HG03060 (cell line): ENCODE data around the gene CDH26.

ENCODE experiments used
- ATAC-seq: cut with Tn5 transposase; IDR thresholded peaks from one replicate; pipeline ENCODE4 v1.9.1; 2021; ENCODE audit warnings: low read depth, moderate number of reproducible peaks; ENCODE audit not compliant: unreplicated experiment

The CDH26 gene

GRCh38 chr20:60009826-60010616 is 51.8 kb downstream of the CDH26 start:
- ATAC-seq, result no peak

GRCh38 chr20:60010689-60011458 is 52.7 kb downstream of the CDH26 start:
- no peak for ATAC-seq

GRCh38 chr20:60011512-60012507 is 53.6 kb downstream of the CDH26 start:
- ATAC-seq, result no peak

- no peak for ATAC-seq
Measured at GRCh38 chr20:60013296-60014139, 55.3 kb downstream of the CDH26 start.

GRCh38 chr20:60016406-60016805 is 58.2 kb downstream of the CDH26 start:
- ATAC-seq, result no peak

- no peak for ATAC-seq
Measured at GRCh38 chr20:60020251-60020650, 62.0 kb downstream of the CDH26 start.

GRCh38 chr20:60021104-60021503 is 62.9 kb downstream of the CDH26 start:
- ATAC-seq, result no peak

GRCh38 chr20:60022849-60023248 is 64.6 kb downstream of the CDH26 start:
- ATAC-seq, result no peak

- no peak for ATAC-seq
Measured at GRCh38 chr20:60024245-60024644, 66.0 kb downstream of the CDH26 start.

GRCh38 chr20:60024801-60025200 is 66.6 kb downstream of the CDH26 start:
- ATAC-seq, result no peak

GRCh38 chr20:60026010-60026409 is 67.8 kb downstream of the CDH26 start:
- ATAC-seq, result no peak

GRCh38 chr20:60030471-60030870 is 72.2 kb downstream of the CDH26 start:
- no peak for ATAC-seq

GRCh38 chr20:60031107-60031506 is 72.9 kb downstream of the CDH26 start:
- no peak for ATAC-seq

- ATAC-seq, result no peak
Measured at GRCh38 chr20:60034231-60035110, 76.2 kb downstream of the CDH26 start.

- ATAC-seq, result no peak
Measured at GRCh38 chr20:60035486-60035885, 77.3 kb downstream of the CDH26 start.

GRCh38 chr20:60036346-60036745 is 78.1 kb downstream of the CDH26 start:
- no peak for ATAC-seq

- ATAC-seq, result no peak
Measured at GRCh38 chr20:60036746-60037499, 78.7 kb downstream of the CDH26 start.

GRCh38 chr20:60038400-60039008 is 80.3 kb downstream of the CDH26 start:
- no peak for ATAC-seq
